ENCODE data around the gene SAT2.

The SAT2 gene

GRCh38 chr17:7655541-7655840 is 27.9 kb upstream of the SAT2 start:
- H3K27ac ChIP-seq: no peak overlapping the region
- TF ChIP-seq CTCF (conservative IDR thresholded peaks at IDR 0.05): no peak

- no peak for TF ChIP-seq CTCF (conservative IDR thresholded peaks at IDR 0.05)
- no peak overlapping the region for H3K27ac ChIP-seq
Observed at GRCh38 chr17:7654832-7655540, 27.4 kb upstream of the SAT2 start.

- H3K27ac ChIP-seq: no peak overlapping the region
- TF ChIP-seq CTCF (conservative IDR thresholded peaks at IDR 0.05): no peak
Observed at GRCh38 chr17:7652388-7653356, 25.1 kb upstream of the SAT2 start.

- TF ChIP-seq CTCF (conservative IDR thresholded peaks at IDR 0.05): no peak
- no peak overlapping the region for H3K27ac ChIP-seq
Observed at GRCh38 chr17:7651665-7652387, 24.2 kb upstream of the SAT2 start.

- no peak for TF ChIP-seq CTCF (conservative IDR thresholded peaks at IDR 0.05)
- no peak overlapping the region for H3K27ac ChIP-seq
Observed at GRCh38 chr17:7651097-7651664, 23.6 kb upstream of the SAT2 start.

GRCh38 chr17:7650509-7651096 is 23.0 kb upstream of the SAT2 start, which contains the start of gene ATP1B2:
Gene ATP1B2 (plus strand): TSS chr17:7650926. CDS start chr17:7651519, 593 bp downstream.
- no peak within 1 kb of the TSS for H3K27ac ChIP-seq
- TF ChIP-seq CTCF (conservative IDR thresholded peaks at IDR 0.05): no peak

Measured in VCaP (cell line).